ENCODE measurements around the gene GDPD5.

Gene GDPD5

DNA sequence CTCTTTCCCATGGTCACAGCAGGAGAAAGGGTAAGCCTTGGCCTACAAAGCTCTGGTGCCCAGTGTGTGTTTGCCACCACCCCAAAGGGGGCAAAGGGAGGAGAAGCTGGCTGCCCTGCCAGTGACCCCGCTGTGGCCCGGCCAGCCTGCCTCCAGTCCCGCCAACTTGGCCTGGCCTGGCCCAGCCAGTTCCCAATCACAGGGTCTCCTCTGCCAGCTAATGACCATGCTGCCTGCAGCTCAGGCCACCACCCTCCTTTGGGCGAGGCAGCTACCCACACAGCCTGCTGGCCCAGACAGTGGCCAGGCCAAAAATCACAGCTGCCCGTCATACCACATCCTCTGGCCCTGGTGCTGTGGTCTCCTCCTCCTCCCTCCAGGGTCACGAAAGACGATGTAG is 5.1 kb downstream of the GDPD5 start (continued):
- TF ChIP-seq, protein P1, sequence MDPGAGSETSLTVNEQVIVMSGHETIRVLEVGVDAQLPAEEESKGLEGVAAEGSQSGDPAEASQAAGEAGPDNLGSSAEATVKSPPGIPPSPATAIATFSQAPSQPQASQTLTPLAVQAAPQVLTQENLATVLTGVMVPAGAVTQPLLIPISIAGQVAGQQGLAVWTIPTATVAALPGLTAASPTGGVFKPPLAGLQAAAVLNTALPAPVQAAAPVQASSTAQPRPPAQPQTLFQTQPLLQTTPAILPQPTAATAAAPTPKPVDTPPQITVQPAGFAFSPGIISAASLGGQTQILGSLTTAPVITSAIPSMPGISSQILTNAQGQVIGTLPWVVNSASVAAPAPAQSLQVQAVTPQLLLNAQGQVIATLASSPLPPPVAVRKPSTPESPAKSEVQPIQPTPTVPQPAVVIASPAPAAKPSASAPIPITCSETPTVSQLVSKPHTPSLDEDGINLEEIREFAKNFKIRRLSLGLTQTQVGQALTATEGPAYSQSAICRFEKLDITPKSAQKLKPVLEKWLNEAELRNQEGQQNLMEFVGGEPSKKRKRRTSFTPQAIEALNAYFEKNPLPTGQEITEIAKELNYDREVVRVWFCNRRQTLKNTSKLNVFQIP (CRISPR knock-in tag; IDR thresholded peaks at IDR 0.05; ENCODE audit: borderline replicate concordance, low read depth): no peak

DNA sequence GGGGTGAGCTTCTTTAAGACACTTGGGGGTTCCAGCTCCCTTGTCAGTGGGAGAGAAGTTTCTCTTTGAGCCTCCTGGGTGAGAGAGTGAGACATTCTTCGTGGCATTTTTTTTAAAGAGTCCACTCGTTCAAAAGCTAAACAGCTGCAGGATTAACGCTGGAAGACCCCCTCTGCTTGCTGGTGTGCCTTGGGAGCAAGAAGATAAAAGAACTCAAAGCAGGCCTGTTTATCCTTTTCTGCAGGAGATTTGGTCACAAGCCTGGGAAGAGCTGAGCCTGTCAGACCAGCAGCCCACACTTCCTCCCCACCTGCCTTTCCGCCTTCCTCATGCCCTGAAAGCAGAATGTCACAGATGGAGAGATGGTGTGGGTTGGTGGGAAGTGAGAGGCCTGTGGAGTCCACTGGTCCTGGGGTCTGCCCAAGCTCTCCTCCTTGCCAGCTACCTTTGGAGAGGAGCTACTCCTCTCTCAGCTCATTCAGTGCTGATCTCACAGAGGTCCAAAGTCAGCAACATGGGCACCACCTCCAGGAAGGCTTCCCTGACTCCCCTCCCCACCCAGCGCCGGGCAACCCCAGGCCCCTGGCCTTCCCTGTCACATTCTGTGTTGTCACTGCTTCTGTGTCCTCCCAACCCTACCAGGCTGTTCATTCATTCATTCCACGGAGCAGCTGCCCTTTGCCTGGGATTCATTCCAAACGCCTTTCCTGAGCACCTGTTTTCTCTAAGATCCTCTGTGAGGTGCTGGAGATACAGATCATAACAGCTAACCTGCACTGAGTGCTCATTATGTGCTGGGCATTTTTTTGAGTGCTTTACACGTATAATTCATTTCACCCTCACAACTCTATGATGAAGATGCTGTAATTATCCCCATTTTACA is 6.7 kb downstream of the GDPD5 start:
- ATAC-seq: no peak

DNA sequence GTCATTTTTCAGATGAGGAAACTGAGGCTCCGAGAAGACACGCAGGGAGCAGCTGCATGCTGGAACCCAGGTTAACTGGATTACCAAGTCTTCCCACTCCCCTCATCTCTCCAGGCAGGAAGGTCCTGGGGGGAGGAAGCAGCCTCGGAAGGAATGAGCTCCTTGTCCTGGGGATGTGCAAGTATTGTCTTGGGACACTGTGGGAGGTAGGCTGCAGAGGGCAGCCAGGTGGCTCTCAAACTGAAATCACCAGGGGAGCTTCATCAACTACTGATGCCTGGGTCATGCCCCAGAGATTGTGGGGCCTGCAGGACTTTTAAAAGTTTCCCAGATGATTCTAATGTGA is 7.6 kb downstream of the GDPD5 start:
- no peak for TF ChIP-seq ARNTL (CRISPR knock-in tag; IDR thresholded peaks at IDR 0.05; ENCODE audit: borderline replicate concordance, low read depth)
- TF ChIP-seq TOX (CRISPR knock-in tag; IDR thresholded peaks at IDR 0.05; ENCODE audit: borderline replicate concordance): no peak
- TF ChIP-seq, protein P2, sequence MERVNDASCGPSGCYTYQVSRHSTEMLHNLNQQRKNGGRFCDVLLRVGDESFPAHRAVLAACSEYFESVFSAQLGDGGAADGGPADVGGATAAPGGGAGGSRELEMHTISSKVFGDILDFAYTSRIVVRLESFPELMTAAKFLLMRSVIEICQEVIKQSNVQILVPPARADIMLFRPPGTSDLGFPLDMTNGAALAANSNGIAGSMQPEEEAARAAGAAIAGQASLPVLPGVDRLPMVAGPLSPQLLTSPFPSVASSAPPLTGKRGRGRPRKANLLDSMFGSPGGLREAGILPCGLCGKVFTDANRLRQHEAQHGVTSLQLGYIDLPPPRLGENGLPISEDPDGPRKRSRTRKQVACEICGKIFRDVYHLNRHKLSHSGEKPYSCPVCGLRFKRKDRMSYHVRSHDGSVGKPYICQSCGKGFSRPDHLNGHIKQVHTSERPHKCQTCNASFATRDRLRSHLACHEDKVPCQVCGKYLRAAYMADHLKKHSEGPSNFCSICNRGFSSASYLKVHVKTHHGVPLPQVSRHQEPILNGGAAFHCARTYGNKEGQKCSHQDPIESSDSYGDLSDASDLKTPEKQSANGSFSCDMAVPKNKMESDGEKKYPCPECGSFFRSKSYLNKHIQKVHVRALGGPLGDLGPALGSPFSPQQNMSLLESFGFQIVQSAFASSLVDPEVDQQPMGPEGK (CRISPR knock-in tag; IDR thresholded peaks at IDR 0.05; ENCODE audit: borderline replicate concordance): no peak
- no peak for TF ChIP-seq ISL1 (CRISPR knock-in tag; IDR thresholded peaks at IDR 0.05)
- TF ChIP-seq PPARA (CRISPR knock-in tag; IDR thresholded peaks at IDR 0.05; ENCODE audit: borderline replicate concordance): no peak
- no peak for TF ChIP-seq GLIS3 (CRISPR knock-in tag; IDR thresholded peaks at IDR 0.05)
- no peak for TF ChIP-seq OSR1 (CRISPR knock-in tag; IDR thresholded peaks at IDR 0.05)
- TF ChIP-seq RARB (CRISPR knock-in tag; IDR thresholded peaks at IDR 0.05): no peak
- TF ChIP-seq ESRRG (CRISPR knock-in tag; IDR thresholded peaks at IDR 0.05): no peak
- no peak for TF ChIP-seq TCF4 (CRISPR knock-in tag; IDR thresholded peaks at IDR 0.05; ENCODE audit: borderline replicate concordance)
- no peak for TF ChIP-seq ZNF70 (CRISPR knock-in tag; IDR thresholded peaks at IDR 0.05)
- no peak for TF ChIP-seq SNAI2 (CRISPR knock-in tag; IDR thresholded peaks at IDR 0.05)
- no peak for ATAC-seq

More for the DNA sequence above, 6.7 kb downstream of the GDPD5 start:
- TF ChIP-seq ZC3H10 (CRISPR knock-in tag; IDR thresholded peaks at IDR 0.05) (no peak), ARNTL (CRISPR knock-in tag; IDR thresholded peaks at IDR 0.05; ENCODE audit: borderline replicate concordance, low read depth) (no peak), ZNF70 (CRISPR knock-in tag; IDR thresholded peaks at IDR 0.05) (no peak), TOX (CRISPR knock-in tag; IDR thresholded peaks at IDR 0.05; ENCODE audit: borderline replicate concordance) (no peak), ZFP3 (CRISPR knock-in tag; IDR thresholded peaks at IDR 0.05) (no peak), ZNF8 (CRISPR knock-in tag; IDR thresholded peaks at IDR 0.05) (no peak), RARB (CRISPR knock-in tag; IDR thresholded peaks at IDR 0.05) (no peak), ISL1 (CRISPR knock-in tag; IDR thresholded peaks at IDR 0.05) (no peak), ZFP30 (CRISPR knock-in tag; IDR thresholded peaks at IDR 0.05) (no peak), ZNF565 (CRISPR knock-in tag; conservative IDR thresholded peaks at IDR 0.05; ENCODE audit: low read depth) (no peak), TCF4 (CRISPR knock-in tag; IDR thresholded peaks at IDR 0.05; ENCODE audit: borderline replicate concordance) (no peak), SNAI2 (CRISPR knock-in tag; IDR thresholded peaks at IDR 0.05) (no peak), ESRRG (CRISPR knock-in tag; IDR thresholded peaks at IDR 0.05) (no peak), GLIS3 (CRISPR knock-in tag; IDR thresholded peaks at IDR 0.05) (no peak)
- TF ChIP-seq, protein P3, sequence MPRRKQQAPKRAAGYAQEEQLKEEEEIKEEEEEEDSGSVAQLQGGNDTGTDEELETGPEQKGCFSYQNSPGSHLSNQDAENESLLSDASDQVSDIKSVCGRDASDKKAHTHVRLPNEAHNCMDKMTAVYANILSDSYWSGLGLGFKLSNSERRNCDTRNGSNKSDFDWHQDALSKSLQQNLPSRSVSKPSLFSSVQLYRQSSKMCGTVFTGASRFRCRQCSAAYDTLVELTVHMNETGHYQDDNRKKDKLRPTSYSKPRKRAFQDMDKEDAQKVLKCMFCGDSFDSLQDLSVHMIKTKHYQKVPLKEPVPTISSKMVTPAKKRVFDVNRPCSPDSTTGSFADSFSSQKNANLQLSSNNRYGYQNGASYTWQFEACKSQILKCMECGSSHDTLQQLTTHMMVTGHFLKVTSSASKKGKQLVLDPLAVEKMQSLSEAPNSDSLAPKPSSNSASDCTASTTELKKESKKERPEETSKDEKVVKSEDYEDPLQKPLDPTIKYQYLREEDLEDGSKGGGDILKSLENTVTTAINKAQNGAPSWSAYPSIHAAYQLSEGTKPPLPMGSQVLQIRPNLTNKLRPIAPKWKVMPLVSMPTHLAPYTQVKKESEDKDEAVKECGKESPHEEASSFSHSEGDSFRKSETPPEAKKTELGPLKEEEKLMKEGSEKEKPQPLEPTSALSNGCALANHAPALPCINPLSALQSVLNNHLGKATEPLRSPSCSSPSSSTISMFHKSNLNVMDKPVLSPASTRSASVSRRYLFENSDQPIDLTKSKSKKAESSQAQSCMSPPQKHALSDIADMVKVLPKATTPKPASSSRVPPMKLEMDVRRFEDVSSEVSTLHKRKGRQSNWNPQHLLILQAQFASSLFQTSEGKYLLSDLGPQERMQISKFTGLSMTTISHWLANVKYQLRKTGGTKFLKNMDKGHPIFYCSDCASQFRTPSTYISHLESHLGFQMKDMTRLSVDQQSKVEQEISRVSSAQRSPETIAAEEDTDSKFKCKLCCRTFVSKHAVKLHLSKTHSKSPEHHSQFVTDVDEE (CRISPR knock-in tag; IDR thresholded peaks at IDR 0.05): no peak
- TF ChIP-seq, protein P1 (CRISPR knock-in tag; IDR thresholded peaks at IDR 0.05; ENCODE audit: borderline replicate concordance, low read depth): no peak
- TF ChIP-seq, protein P4, sequence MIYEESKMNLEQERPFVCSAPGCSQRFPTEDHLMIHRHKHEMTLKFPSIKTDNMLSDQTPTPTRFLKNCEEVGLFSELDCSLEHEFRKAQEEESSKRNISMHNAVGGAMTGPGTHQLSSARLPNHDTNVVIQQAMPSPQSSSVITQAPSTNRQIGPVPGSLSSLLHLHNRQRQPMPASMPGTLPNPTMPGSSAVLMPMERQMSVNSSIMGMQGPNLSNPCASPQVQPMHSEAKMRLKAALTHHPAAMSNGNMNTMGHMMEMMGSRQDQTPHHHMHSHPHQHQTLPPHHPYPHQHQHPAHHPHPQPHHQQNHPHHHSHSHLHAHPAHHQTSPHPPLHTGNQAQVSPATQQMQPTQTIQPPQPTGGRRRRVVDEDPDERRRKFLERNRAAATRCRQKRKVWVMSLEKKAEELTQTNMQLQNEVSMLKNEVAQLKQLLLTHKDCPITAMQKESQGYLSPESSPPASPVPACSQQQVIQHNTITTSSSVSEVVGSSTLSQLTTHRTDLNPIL (CRISPR knock-in tag; IDR thresholded peaks at IDR 0.05; ENCODE audit: low read depth): no peak
